GM10248 (cell line): ENCODE data around the gene SLA2.

Experiments
- CTCF ChIA-PET: fragments of 300-600 bp; sonication (Branson Sonifier 250); formaldehyde crosslinking; extraction: SDS; loops from one replicate; lab custom pipeline; 2021; ENCODE audit warnings: antibody characterized with exemption; lab: Yijun Ruan, JAX
- POLR2A ChIA-PET: fragments of 350-650 bp; sonication (Branson Sonifier 250); formaldehyde crosslinking; extraction: SDS; loops from one replicate; lab custom pipeline; 2020; ENCODE audit warnings: antibody characterized with exemption; lab: Yijun Ruan, JAX
- DNase-seq: peaks from one replicate; pipeline ENCODE4 v3.0.0; 2012; ENCODE audit errors: extremely low spot score
- TF ChIP-seq, protein P1 (sequence below): IDR thresholded peaks from 2 replicates; pipeline ENCODE4 v1.5.1; 2012; ENCODE audit warnings: mild to moderate bottlenecking, low read depth; ENCODE audit errors: extremely low read depth, missing control alignments, control extremely low read depth

The SLA2 gene

DNA sequence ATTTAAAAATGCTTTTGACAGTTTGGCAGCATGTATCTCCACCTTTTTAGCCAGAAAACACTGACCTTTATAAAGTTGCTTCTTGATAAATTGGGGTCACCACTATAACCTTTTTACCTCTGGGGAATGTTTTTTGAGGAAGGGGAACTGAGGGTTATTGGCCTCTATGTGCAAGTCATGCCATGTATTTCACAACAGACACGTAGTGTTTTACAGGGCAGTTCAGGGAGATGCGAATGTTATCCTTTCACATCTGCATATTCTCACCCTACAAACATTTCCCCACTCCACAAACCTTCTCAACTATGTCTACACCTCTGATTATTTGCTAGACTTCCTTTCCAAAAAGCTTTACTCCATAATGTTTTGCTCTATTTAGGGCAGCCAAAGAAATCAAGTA, 17.0 kb upstream of the SLA2 start:
- DNase-seq, result no peak
- CTCF ChIA-PET, result no interaction called here
- POLR2A ChIA-PET, result no interaction called here
- TF ChIP-seq, protein P1, sequence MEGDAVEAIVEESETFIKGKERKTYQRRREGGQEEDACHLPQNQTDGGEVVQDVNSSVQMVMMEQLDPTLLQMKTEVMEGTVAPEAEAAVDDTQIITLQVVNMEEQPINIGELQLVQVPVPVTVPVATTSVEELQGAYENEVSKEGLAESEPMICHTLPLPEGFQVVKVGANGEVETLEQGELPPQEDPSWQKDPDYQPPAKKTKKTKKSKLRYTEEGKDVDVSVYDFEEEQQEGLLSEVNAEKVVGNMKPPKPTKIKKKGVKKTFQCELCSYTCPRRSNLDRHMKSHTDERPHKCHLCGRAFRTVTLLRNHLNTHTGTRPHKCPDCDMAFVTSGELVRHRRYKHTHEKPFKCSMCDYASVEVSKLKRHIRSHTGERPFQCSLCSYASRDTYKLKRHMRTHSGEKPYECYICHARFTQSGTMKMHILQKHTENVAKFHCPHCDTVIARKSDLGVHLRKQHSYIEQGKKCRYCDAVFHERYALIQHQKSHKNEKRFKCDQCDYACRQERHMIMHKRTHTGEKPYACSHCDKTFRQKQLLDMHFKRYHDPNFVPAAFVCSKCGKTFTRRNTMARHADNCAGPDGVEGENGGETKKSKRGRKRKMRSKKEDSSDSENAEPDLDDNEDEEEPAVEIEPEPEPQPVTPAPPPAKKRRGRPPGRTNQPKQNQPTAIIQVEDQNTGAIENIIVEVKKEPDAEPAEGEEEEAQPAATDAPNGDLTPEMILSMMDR, result no peak

DNA sequence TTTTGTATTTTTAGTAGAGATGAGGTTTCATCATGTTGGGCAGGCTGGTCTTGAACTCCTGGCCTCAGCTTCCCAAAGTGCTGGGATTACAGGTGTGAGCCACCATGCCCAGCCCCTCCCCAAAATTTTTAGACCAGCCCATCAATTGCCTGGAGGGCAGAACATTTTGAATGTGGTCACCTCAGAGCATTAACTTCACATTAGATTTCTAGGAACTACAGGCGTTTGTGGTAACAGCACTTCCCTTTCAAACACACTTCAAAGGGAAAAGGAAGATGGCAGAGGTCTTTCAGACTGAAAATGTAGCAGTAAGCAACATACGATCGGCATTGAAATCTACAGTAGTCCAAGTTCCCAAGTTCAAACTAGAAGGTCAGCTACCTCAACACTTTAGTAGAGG, 12.3 kb upstream of the SLA2 start:
- ChIA-PET CTCF (interaction anchor here (0.8 to 1.1 kb wide), 3 partner anchors 9 to 26 kb away, joined by 3 to 5 read pairs (median 5); no protein-coding TSS in a partner anchor), POLR2A (no interaction called here)
- TF ChIP-seq, protein P1, result no peak
- no peak for DNase-seq

DNA sequence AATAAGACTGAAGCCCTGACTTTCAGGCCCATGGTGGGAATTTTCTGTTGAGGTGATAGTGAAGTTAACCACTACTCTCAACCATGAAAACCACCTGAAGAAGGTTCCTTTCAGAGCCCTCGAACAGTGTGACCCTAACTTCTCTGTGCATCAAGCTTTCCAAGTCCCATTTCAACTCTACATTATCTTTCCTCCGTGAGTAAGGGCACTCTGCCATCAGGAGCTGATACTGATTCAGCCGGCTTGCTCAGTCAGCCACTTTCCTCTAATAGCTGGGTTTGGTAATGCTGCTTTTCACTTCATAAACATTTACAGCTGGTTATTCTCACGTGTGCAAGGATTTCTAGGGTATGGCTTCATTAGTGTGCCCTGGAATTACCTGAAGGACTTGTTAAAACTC, 10.7 kb upstream of the SLA2 start:
- TF ChIP-seq, protein P1, result no peak
- CTCF ChIA-PET, result interaction anchor here (1.3 kb wide), 1 partner anchor 9 kb away, joined by 3 read pairs; no protein-coding TSS in a partner anchor
- POLR2A ChIA-PET, result no interaction called here
- DNase-seq, result no peak

DNA sequence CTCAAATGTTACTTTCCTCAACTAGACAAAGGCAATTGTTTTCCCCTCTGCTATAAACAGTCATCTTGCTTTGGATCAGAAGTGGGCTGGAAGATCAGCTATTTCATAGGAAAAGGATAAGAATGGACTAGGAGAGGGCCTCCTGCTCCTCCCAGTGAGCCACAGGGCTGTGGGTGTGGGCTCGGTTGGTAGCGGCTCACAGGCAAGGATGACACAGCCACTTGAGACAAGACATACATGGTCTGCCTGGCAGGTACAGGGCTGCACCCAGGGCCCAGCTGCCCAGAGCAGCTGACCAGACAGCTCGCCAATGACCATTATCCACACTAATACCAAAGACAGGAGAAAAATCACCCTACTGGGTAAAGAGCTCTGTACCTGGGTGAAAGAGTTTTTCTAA, 9.0 kb upstream of the SLA2 start:
- POLR2A ChIA-PET, result no interaction called here
- CTCF ChIA-PET, result interaction anchor here (1.0 to 2.1 kb wide), 3 partner anchors 11 to 154 kb away, joined by 3 to 4 read pairs (median 4); no protein-coding TSS in a partner anchor
- no peak for DNase-seq
- TF ChIP-seq, protein P1, result no peak

DNA sequence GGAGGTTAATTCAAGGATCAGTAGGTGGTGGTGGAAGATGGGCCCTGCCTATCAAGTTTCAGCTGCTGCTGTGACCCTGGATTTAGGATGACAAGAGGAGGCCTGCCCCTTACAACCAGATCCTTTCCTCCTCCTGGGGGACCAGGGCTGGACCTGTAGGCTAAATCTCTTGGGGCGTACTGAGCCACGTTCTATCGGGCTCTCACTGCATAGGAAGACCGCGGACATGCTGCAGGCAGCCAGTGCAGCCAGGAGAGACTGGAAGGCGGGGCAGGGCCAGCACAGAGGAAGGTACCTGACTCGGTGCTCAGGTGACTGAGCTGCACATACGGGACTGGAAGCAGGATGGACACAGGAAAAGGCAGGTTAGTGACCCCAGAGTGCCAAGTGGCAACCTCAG, 8.5 kb upstream of the SLA2 start:
- TF ChIP-seq, protein P1, result no peak
- DNase-seq, result no peak
- CTCF ChIA-PET, result interaction anchor here (2.1 kb wide), 1 partner anchor 154 kb away, joined by 4 read pairs; no protein-coding TSS in a partner anchor
- POLR2A ChIA-PET, result no interaction called here

DNA sequence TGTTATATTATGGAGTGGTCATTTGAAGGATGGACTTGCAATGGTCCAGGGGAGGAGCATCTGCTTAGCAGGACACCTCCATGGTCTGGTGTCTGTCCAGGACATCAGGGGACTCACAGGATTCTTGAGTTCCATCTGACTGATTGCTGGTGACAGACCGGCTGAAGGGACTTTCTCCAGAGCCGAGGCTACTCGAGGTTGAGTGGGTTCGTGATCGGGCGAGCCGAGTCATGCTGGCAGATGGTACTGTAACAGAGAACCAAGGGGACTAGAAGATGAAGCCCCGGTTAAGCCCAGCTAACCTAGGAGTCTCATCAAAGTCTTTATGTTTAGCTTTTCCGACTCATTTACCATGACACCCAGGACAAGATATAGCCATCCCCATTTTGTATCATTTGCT, 7.5 kb upstream of the SLA2 start:
- ChIA-PET CTCF (interaction anchor here (1.0 to 2.1 kb wide), 2 partner anchors 8 to 155 kb away, joined by 3 to 4 read pairs; no protein-coding TSS in a partner anchor), POLR2A (no interaction called here)
- no peak for DNase-seq
- TF ChIP-seq, protein P1, result no peak
